Measurements from ENCODE around the gene CCDC152.
"Not testable (repeated sequence)": the region's sequence is repeated elsewhere in the genome, so short reads cannot be mapped to it uniquely, and the experiment has no call there.

The CCDC152 gene

DNA sequence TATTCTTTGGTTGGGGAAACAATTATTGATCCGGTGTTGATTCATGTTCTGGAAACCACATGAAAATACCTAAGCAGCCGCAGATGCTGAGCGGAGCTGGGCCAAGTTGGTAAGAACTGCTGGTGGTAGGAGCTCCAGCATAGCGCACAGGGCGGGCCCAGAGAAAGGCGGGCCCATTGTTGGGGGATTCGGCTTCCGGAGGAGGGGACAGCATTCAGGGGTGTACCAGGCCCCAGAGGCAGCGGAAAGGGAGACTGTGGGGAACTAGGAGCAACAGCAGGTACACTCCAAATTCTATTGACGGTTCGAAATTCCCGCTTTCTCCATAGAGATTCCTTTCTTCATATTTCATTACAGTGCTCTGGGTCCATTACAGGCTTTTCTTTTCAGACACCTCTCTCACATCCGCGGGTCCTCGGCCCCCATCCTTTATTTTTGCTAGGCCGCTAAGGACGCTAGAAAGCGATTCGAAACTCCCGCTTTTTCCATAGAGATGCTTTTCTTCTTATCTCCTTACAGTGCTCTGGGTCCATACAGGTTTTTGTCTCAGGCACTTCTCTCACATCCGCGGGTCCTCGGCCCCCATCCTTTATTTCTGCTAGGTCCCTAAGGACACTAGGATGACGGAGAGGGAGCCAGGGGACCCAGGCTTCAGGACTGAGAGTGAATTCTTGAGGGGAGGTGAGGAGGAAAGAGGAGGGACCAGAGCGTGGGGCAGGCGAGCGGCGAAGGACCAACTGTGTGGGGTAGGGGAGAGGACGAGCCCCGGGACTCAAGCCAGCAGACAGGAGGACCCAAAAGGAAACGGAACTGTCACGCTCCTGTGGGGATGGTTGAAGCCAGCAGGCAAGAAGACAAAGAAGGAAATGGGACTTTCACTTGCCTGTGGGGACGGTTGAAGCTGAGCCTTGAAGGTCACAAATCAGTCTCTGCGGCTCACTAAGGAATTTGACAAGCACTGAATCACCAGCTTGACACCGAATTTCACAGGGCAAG is at the start of gene CCDC152:
Gene CCDC152 (plus strand): TSS at position 213 of the 996 bp plus-strand sequence. CDS start 2,304 bp downstream, outside the sequence.
- DNase-seq (ENCODE audit: low read depth): peak; percentile 36

DNA sequence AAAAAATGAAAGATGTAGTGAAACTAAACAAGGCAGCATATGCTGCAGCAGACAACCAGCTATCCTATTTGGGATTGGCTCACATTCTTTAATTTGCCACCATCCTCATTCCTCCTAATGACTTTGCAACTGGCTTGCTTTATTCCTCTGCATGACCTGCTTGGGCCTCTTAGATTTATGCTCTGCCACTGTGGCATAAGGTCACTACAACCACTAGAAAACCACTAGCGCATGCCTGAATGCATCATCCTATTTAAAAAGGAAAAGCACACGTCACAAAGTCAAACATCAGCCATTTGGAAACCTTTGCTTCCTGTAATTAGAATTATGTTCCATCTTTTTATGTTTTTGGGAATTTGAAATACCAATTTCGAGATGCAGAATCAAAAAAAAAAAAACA is 40.8 kb upstream of the CCDC152 start:
- DNase-seq (ENCODE audit: low read depth): no peak

- peak; percentile 0 for DNase-seq (ENCODE audit: low read depth)
These were observed 38.0 kb upstream of the CCDC152 start for GRCh38 chr5:42718591-42718990.

DNA sequence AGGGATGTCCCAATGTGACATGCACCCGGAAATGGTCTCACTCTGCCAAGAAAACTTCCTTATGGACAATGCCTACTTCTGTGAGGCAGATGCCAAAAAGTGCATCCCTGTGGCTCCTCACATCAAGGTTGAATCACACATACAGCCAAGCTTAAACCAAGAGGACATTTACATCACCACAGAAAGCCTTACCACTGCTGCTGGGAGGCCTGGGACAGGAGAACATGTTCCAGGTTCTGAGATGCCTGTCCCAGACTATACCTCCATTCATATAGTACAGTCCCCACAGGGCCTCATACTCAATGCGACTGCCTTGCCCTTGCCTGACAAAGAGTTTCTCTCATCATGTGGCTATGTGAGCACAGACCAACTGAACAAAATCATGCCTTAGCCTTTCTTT is 37.6 kb upstream of the CCDC152 start:
- no peak for DNase-seq (ENCODE audit: low read depth)

- DNase-seq (ENCODE audit: low read depth): no peak
These were observed 36.4 kb upstream of the CCDC152 start for GRCh38 chr5:42720251-42720650.

DNA sequence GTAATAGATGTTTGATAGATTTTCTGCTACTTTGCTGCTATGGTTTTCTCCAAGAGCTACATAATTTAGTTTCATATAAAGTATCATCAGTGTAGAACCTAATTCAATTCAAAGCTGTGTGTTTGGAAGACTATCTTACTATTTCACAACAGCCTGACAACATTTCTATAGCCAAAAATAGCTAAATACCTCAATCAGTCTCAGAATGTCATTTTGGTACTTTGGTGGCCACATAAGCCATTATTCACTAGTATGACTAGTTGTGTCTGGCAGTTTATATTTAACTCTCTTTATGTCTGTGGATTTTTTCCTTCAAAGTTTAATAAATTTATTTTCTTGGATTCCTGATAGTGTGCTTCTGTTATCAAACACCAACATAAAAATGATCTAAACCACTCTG is 35.1 kb upstream of the CCDC152 start:
- no peak for DNase-seq (ENCODE audit: low read depth)

GRCh38 chr5:42734531-42735058 is 22.0 kb upstream of the CCDC152 start:
- DNase-seq (ENCODE audit: low read depth): not testable (repeated sequence)

DNA sequence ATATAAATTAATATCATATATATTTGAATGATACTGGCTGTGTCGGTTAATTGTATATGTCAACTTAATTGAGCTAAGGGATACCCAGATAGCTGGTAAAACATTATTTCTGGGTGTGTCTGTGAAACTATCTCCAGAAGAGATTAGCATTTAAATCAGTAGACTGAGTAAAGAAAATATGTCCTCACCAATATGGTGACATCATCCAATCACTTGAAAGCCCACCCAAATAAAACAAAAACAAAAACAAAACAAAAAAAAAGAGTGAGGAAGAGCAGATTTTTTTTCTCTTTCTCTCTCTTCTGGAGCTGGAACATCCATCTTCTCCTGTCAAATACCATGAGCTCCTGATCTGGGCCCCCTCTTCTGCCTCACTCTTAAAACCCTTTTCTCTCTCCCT is 15.7 kb upstream of the CCDC152 start:
- no peak for DNase-seq (ENCODE audit: low read depth)

DNA sequence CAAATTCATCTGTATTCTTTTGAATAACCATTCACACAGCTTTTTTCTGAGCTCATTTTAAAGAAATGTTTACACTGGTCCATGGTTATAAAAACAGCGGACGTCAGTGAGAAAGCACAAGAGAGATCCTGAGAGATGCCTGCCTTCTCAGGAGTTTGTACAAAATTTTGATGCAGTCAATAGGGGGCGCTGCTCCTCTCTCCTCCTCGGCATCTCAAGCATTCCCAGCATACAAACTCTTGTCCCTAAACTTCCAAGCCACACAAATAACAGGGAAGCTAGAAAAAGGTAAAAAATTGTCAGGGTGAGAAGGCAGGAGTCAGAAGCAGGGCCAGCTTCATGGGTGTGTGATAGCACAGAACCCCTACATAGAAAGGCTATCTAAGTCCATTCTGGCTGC is 11.2 kb upstream of the CCDC152 start:
- no peak for DNase-seq (ENCODE audit: low read depth)

- DNase-seq (ENCODE audit: low read depth): no peak
These were observed 10.8 kb upstream of the CCDC152 start for GRCh38 chr5:42745856-42746255.

DNA sequence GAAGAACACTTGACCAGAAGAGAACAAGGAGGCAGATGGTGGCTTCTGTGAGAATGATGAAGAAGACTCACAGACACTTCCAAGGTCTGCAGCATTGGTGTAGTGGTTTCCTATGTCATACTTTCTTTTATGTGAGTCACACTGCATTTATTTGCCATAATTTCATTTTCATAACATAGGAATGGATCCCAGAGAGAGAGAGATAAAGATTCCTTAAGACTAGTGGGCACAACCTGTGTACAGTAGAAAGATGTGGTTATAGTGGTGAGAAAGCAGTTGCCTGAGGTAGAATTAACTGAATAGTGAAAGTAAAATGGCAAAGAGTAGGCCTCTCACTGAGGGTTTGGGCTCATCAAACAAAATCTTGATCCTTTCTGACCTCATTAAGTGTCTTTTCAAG is 7.6 kb upstream of the CCDC152 start:
- no peak for DNase-seq (ENCODE audit: low read depth)

DNA sequence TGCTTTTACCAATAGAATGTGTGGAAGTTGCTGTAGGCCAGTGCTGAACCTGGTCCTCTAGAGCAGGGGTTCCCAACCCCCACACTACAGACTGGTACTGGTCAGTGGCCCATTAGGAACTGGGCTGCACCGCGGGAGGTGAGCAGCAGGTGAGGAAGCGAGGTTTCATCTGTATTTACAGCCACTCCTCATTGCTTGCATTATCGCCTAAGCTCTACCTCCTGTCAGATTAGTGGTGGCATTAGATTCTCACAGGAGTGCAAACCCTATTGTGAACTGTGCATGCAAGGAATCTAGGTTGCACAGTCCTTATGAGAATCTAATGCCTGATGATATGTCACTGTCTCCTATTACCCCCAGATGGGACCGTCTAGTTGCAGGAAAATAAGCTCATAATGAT is 6.1 kb upstream of the CCDC152 start:
- DNase-seq (ENCODE audit: low read depth): no peak

DNA sequence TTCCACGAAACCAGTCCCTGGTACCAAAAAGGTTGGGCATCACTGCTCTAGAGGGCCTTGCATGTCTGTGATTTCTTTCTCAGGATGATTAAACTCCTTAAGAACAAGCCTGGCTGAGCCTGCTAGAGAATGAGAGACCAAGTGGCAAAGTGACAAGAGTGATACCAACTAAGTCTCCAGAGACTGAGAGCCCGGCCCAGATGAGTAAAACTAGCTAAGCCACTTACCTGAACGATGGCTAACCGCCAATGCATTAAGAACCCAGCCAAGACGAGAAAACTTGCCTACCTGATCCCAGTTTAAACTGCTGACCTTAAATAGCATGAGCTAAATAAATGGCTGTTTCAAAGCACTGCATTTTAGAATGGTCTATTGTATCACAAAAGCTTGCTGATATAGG is 5.6 kb upstream of the CCDC152 start:
- no peak for DNase-seq (ENCODE audit: low read depth)

GRCh38 chr5:42753099-42753498 is 3.5 kb upstream of the CCDC152 start:
- no peak for DNase-seq (ENCODE audit: low read depth)

DNA sequence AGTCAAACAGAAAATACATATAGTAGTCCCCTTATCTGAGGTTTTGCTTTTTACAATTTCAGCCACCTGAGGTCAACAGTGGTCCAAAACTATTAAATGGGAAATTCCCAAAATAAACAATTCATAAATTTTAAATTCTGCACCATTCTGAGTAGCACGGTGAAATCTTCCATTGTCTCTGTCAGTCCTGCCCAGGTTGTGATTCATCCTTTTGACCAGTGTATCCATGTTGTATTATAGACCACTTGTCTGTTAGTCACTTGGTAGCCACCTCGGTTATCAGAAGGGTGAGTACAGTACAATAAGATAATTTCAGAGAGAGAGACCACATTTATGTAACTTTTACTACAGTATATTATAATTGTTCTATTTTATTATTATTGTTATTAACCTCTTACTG is 2.8 kb downstream of the CCDC152 start:
- no peak for DNase-seq (ENCODE audit: low read depth)

DNA sequence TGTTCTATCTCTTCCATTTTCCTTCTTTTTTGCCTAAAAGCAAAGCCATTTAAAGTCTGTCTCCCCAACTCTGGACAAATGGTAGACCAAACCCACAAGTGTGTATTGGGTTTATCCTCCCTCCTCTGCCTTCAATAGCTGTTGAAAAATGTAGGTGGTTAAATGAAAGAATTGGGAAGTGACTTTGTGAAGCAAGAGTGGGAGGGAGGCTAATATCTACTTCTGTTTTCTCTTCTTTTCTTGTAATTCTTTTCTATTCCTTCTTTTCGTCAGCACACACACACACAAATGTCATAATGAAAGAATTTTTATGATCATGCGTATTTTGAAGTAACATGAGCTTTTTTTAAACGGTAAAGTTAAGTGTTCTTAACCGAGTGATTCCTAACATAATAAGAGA is 3.8 kb downstream of the CCDC152 start:
- no peak for DNase-seq (ENCODE audit: low read depth)

- DNase-seq (ENCODE audit: low read depth): no peak
These were observed 5.2 kb downstream of the CCDC152 start for GRCh38 chr5:42761791-42762190.

- DNase-seq (ENCODE audit: low read depth): no peak
These were observed 11.0 kb downstream of the CCDC152 start for GRCh38 chr5:42767491-42768105.

- DNase-seq (ENCODE audit: low read depth): no peak
These were observed 11.5 kb downstream of the CCDC152 start for GRCh38 chr5:42768106-42768504.

GRCh38 chr5:42770003-42770402 is 13.4 kb downstream of the CCDC152 start:
- no peak for DNase-seq (ENCODE audit: low read depth)

- no peak for DNase-seq (ENCODE audit: low read depth)
These were observed 15.8 kb downstream of the CCDC152 start for GRCh38 chr5:42772265-42772993.

GRCh38 chr5:42779083-42779482 is 22.5 kb downstream of the CCDC152 start:
- no peak for DNase-seq (ENCODE audit: low read depth)

Data from activated T-helper 1 cell treated with Interleukin-2 at 50 U/mL for 16 hours (primary cell).